Subcutaneous adipose tissue (tissue), 4 donors: ENCODE results near the gene MTHFD2. TPM values are rescaled to one million over a fixed set of nuclear protein-coding genes. Genes with fewer than 3 reads are reported as not detected.

ENCODE experiments used
- CTCF ChIP-seq: fragments of 450-650 bp; IDR thresholded peaks from one replicate; pipeline ENCODE4 v1.5.1; 2016; ENCODE audit warnings: low read depth, mild to moderate bottlenecking, control low read depth, antibody characterized with exemption, moderate library complexity
- total RNA-seq, 4 donors: library from RNA; depleted of rRNA; stranded (reverse); fragments of >200 nt; gene quantifications; one replicate each; pipeline ENCODE4 v1.1.0, GENCODE V29; 2016

The MTHFD2 gene
- total RNA-seq, 4 donors from 2014 or later = 40.7 to 96.4 (median 70.0) TPM

DNA sequence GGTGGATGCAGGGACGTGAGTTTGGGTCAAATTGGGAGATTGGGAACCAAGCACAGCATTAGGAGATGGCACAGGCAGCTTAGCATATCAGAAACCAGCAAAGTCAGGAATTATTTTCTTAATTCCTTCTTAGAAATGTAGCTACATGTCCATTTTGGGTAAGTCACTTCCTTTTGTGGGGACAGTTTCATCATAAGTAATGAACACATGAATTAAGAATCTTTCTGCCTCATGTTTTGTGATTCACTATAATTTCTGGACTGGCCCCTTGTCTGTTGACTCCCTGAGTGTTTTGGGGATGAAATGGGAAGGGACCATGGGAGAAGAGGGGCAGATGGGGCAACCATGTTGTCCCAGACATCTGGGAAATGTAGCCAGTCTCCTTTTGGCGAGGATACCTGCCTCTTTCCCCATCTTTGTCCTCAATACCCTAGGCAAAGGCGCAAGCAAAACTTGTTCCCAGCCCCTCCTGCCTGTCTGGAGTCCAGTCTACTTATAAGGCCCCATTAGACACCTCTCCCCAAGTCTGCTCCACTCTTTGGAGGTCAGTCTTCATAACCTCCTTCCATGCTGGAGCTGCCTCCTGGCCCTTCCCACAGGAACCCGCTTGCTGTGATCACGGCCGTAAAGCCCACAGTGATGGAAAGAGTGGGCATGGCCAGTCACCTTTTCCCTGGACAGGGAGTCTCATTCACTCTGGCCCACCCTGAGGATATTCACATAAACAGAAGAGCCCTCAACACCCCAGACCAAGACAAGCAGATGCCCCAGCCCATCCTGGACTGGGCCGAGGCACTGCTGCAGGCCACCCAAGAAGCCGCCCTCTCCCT is 25.7 kb downstream of the MTHFD2 start:
- TF ChIP-seq CTCF = no peak

DNA sequence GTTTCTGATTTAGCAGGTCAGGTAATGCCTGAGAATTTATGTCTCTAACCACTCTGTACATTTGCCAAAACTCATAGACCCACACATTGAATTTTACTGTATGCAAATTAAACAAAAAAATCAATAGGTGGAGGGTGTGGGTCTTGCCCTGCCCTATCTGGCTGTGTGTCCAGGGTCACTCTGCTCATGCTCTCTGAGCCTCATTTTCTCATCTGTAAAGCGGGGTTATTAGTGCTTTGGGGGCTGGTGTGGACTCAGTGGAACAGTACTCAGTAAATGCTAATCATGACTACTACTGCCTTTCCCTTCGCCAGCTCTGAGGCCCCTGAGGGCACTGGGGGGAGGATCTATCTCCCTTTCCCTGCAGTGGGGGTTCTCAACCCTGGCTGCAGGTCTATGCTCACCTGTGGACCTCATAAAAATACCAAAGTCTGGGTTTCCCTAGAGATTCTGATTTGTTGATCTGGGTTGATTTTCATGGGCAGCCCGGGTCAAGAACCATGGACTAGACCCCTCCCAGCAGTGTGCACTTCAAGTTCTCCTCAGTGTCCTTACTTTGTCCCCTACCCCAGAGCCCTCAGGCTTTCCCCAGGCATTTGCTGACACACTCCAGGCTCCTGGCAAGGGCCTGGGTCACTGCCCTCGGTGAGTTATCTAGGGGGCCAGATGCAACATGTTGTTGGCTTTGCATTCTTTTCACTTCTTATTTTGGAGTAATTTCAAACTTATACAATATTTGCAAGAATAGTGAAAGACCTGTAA is 27.5 kb downstream of the MTHFD2 start:
- TF ChIP-seq CTCF = no peak

DNA sequence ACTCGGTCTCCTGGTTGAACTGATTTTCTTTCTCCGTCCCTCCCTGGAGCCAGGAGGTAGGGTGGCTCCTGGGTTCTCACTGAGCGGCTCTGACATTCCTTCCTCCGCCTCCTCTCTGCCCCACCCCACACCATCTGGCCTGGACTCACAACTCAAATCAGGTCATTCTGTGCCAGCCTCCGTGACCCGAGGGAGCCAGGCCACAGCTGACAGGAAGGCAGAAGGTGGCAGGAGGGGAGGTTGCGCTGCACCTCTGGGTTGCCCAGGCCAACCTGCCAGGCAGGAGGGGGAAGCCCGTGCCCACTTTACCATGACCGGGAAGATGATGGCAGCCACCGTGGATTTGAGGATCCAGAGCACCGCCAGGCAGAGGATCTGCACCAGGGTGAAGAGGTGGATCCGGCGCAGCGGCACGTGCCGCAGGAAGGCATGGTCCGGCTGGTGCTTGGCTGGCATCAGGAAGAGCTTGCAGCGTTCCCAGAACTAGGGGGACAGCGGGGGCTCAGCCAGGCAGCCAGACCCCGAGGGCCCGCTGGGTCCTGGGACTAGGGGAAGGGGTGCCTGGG is 28.3 kb downstream of the MTHFD2 start:
- no peak for TF ChIP-seq CTCF

DNA sequence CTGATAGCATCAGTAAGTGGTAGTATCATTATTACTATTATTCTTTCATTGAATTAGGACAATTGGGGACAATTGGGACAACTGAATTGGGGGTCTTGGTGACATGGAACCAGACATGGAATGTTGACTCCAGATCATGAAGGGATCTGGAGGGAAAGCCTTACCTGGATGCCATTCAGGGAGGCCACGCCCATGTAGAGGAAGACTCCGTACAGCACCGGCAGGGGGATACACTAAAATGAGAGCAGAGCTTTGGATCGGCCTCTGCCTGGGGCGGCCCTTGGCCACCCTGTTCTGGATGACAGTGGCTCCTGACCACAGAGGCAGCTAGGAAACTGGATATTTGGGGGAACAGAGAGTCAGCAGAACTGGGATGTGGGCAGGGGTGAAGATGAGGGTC is 29.2 kb downstream of the MTHFD2 start:
- no peak for TF ChIP-seq CTCF

GRCh38 chr2:74228772-74229171 is 30.4 kb downstream of the MTHFD2 start:
- TF ChIP-seq CTCF = no peak

GRCh38 chr2:74232426-74232825 is 34.0 kb downstream of the MTHFD2 start:
- TF ChIP-seq CTCF = no peak

GRCh38 chr2:74233648-74234047 is 35.2 kb downstream of the MTHFD2 start:
- no peak for TF ChIP-seq CTCF
